Progenitor cell of endocrine pancreas (in vitro differentiated cells): Measurements from ENCODE around the gene WAC. TPM values are rescaled to one million over a fixed set of nuclear protein-coding genes. Genes with fewer than 3 reads are reported as not detected.

ENCODE experiments used
- DNase-seq: peaks from one replicate; pipeline ENCODE4 v3.0.0; 2021; ENCODE audit warnings: low spot score; ENCODE audit not compliant: unreplicated experiment
- H3K27ac Mint-ChIP-seq: 2 replicates; pipeline ENCODE4 v1.8.0; 2021; ENCODE audit warnings: mild to moderate bottlenecking, moderate library complexity, mixed read lengths
- H3K27me3 Mint-ChIP-seq: 2 replicates; pipeline ENCODE4 v1.8.0; 2021; ENCODE audit warnings: mixed read lengths
- H3K36me3 Mint-ChIP-seq: 2 replicates; pipeline ENCODE4 v1.8.0; 2022; ENCODE audit warnings: mixed read lengths; ENCODE audit not compliant: insufficient read depth
- H3K4me1 Mint-ChIP-seq: 2 replicates; pipeline ENCODE4 v1.8.0; 2021; ENCODE audit warnings: low read depth, mixed read lengths
- H3K4me3 Mint-ChIP-seq: 2 replicates; pipeline ENCODE4 v1.8.0; 2021; ENCODE audit warnings: low read depth, mild to moderate bottlenecking, moderate library complexity, mixed read lengths
- H3K9me3 Mint-ChIP-seq: 2 replicates; pipeline ENCODE4 v1.8.0; 2021; ENCODE audit warnings: low read depth, mixed read lengths
- total RNA-seq: library from RNA; stranded (reverse); gene quantifications from 2 replicates; pipeline ENCODE4 v1.2.1, GENCODE V29; 2021
- TF ChIP-seq, protein P1 (sequence below): fragments of 200-600 bp; sonication (generic); IDR thresholded peaks from one replicate; pipeline ENCODE4 v1.5.0; 2021; ENCODE audit warnings: antibody characterized with exemption, mild to moderate bottlenecking; ENCODE audit not compliant: unreplicated experiment

Gene WAC
- total RNA-seq, 1 donor from 2014 or later: 140 TPM

DNA sequence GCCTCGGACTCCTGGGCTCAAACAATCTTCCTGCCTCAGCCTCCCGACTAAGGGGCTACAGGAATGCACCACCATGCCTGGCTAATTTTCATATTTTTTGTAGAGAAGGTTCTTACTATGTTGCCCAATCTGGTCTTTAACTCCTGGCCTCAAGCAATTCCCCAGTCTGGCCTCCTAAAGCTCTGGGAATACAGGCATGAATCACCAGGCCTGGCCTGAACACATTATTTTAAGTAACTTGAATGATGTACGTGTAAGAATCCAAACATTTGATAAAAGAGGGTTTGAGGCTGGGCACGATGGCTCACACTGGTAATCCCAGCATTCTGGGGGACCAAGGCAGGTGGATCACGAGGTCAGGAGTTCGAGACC is 131.4 kb downstream of the WAC start:
- H3K27me3 Mint-ChIP-seq: peaks cover 23% of the 10 kb centered on the region
- DNase-seq: no peak
- no peak overlapping the region for H3K27ac Mint-ChIP-seq
- H3K4me1 Mint-ChIP-seq: peaks cover 13% of the 10 kb centered on the region
- H3K4me3 Mint-ChIP-seq: no peak overlapping the region
- TF ChIP-seq, protein P1, sequence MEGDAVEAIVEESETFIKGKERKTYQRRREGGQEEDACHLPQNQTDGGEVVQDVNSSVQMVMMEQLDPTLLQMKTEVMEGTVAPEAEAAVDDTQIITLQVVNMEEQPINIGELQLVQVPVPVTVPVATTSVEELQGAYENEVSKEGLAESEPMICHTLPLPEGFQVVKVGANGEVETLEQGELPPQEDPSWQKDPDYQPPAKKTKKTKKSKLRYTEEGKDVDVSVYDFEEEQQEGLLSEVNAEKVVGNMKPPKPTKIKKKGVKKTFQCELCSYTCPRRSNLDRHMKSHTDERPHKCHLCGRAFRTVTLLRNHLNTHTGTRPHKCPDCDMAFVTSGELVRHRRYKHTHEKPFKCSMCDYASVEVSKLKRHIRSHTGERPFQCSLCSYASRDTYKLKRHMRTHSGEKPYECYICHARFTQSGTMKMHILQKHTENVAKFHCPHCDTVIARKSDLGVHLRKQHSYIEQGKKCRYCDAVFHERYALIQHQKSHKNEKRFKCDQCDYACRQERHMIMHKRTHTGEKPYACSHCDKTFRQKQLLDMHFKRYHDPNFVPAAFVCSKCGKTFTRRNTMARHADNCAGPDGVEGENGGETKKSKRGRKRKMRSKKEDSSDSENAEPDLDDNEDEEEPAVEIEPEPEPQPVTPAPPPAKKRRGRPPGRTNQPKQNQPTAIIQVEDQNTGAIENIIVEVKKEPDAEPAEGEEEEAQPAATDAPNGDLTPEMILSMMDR: no peak
- H3K36me3 Mint-ChIP-seq: no peaks in the 10 kb centered on the region
- H3K9me3 Mint-ChIP-seq: no peaks in the 10 kb centered on the region

DNA sequence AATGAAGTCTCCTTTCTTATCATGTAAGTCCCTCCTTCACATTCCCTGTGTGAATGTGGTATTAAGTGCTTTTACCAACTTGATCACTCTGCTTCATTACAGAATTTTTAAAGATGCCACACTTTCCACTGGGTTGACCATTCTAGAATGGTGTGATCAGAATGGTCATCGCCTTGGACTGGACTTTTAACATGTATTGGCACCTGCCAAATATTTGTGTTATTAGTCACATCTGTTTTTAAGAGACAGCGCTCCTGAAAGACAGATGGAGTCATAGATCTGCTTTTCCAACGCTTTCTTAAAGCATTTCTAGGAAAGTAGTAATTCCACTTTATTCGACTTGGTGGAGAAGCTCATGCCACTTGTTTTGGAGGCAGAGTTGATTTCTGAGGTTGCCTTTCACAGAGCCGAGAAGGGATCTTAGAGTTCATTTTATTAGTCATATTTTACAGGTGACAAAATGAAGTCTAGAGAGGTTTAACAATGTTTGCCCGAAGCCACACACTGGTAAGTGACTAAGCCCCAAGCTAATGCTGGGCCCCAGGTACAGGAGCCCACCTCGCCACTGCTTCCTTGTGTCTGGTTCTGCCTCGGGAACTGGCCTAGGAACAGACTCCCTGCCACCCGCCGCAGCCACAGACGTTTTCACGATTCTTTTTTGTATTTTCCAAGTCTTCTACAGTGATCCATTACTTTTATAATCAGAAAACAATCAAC is 134.0 kb downstream of the WAC start:
- Mint-ChIP-seq H3K27ac (peak overlapping the region; percentile 25), H3K36me3 (no peaks in the 10 kb centered on the region), H3K9me3 (no peaks in the 10 kb centered on the region), H3K4me1 (peaks cover 14% of the 10 kb centered on the region), H3K27me3 (peaks cover 36% of the 10 kb centered on the region), H3K4me3 (no peak overlapping the region)
- DNase-seq: no peak
- TF ChIP-seq, protein P1: no peak

DNA sequence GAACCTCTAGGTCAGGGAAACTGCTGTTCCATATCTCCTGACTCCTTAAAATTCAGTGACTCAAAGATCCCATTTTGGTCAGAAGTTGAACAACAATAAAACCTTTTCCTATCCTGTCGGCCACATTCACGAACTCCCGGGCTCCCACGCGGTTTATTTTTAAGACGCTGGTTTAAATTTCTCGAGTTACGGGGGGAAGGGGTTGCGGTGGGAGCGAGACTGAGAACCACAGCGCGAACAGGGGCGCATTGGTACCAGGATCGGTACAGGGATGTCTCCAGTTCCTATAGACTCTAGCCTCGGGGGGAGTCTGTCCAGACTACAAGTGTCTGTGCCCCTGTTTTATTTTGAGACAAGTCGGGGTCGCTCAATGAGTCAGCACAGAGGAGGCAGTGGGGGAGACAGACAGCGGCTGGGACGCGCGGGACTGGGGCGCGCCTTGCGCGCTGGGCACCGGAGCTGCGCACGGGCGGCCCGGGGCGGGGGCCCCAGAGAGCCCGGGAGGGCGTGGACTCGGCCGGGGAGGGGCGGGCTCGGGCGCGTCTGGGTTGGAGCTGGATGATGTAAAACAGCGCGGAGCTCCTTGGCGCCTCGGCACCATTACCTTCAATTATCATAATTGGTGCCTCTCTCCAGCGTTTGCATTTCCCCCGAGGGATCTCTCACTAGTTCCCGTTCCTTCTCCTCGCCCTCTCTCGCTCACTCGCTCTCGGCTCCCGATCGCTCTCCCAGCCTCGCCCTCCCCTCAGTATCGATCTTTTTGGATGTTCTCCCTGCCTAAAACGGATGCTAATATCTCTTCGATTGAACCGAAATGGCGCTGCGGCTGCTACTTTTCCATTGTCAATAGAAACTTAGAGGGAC is 135.7 kb downstream of the WAC start:
- TF ChIP-seq, protein P1: no peak
- peaks cover 14% of the 10 kb centered on the region for H3K4me1 Mint-ChIP-seq
- H3K9me3 Mint-ChIP-seq: no peaks in the 10 kb centered on the region
- H3K27ac Mint-ChIP-seq: peak overlapping the region; percentile 87
- peak overlapping the region; percentile 85 for H3K4me3 Mint-ChIP-seq
- no peaks in the 10 kb centered on the region for H3K36me3 Mint-ChIP-seq
- peaks cover 33% of the 10 kb centered on the region for H3K27me3 Mint-ChIP-seq
- DNase-seq: peak; percentile 32

DNA sequence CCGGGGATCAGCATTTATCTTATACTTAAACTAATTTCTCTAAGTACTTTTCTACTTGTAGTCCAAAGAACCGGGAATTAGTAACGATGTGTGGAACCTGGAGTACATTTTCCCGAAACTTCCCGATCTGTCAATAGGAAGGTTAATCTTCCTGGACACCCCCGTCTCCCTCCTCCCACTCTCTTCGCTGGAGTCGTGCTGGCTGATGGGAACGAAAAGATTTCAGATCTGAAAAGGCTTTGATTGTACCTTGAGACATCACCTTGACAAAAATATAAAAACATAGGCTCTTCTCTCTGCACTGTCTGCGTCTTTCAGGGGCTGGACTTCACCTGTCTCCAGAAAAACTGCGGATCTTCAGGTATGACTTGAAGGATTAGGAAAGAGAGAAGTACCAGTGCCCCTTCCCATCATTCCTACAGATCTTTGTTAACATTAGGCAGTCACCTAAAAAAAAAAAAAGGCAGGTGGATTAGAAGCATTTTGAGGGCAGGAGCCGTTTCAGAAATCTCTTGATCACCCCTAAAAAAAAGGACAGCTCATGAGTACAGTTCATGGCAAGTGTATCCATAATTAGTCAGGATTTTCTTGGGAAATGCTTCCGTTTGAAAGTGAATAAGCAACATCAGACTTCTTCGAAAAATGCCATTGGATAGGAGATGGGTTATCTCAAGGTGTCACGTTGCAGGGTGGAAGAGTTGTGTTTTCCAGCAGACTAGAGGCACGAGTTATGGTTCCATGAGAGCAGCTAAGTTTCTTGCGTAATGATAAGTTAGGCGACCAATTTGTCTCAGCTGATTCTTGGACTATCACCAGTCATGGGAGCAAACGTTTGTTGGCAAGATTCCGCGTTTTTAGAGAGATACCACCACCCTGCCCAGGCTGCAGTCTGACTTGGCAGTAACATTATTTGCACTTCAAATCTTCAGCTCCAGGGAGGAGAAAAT is 136.6 kb downstream of the WAC start:
- Mint-ChIP-seq H3K27me3 (peaks cover 33% of the 10 kb centered on the region), H3K9me3 (no peaks in the 10 kb centered on the region), H3K4me3 (peak overlapping the region; percentile 85), H3K36me3 (no peaks in the 10 kb centered on the region), H3K4me1 (peaks cover 14% of the 10 kb centered on the region), H3K27ac (peak overlapping the region; percentile 87)
- DNase-seq: no peak
- TF ChIP-seq, protein P1: no peak

Other genes with a start within 250 kb of the WAC start
- 17.1 and 17.5 TPM in 2 replicates for gene MPP7, start 230.1 kb upstream of the WAC start, total RNA-seq
- gene BAMBI, start 144.4 kb downstream of the WAC start, total RNA-seq: 31.4 and 35.4 TPM in 2 replicates